HepG2 (cell line): ENCODE data around the gene TRIP6. TPM values are rescaled to one million over a fixed set of nuclear protein-coding genes. Genes with fewer than 3 reads are reported as not detected.

Source experiments
- ADNP ChIP-seq: sonication (generic); formaldehyde crosslinking; IDR thresholded peaks from 2 replicates; pipeline ENCODE4 v1.4.0; 2020; ENCODE audit warnings: missing genetic modification reagents
- FOXA3 ChIP-seq: IDR thresholded peaks from 2 replicates; pipeline ENCODE4 v1.6.1; 2016; ENCODE audit warnings: missing genetic modification reagents, missing compliant biosample characterization
- ISX ChIP-seq: sonication (generic); formaldehyde crosslinking; conservative IDR thresholded peaks from 2 replicates; pipeline ENCODE4 v1.5.0; 2020; ENCODE audit warnings: missing genetic modification reagents
- MAF1 ChIP-seq: sonication (generic); formaldehyde crosslinking; IDR thresholded peaks from 2 replicates; pipeline ENCODE4 v1.5.0; 2020; ENCODE audit warnings: missing genetic modification reagents, borderline replicate concordance
- POLR2A ChIP-seq, 2 experiments: IDR thresholded peaks; 2 replicates each; pipeline ENCODE4 v1.6.1; 2011; ENCODE audit warnings: low read depth in 2 of 2, low read length in 2 of 2, mild to moderate bottlenecking in 1 of 2, moderate library complexity in 1 of 2; ENCODE audit not compliant: insufficient read depth in 1 of 2
- RBM22 ChIP-seq: fragments of 200-400 bp; formaldehyde crosslinking; optimal IDR thresholded peaks from 2 replicates; pipeline ENCODE3; 2017; ENCODE audit warnings: mild to moderate bottlenecking, low read length, moderate library complexity
- SMAD3 ChIP-seq: sonication (generic); formaldehyde crosslinking; IDR thresholded peaks from 2 replicates; pipeline ENCODE4 v1.4.0; 2020; ENCODE audit warnings: missing genetic modification reagents
- ZNF570 ChIP-seq: sonication (generic); formaldehyde crosslinking; IDR thresholded peaks from 2 replicates; pipeline ENCODE4 v1.4.0; 2020; ENCODE audit warnings: mild to moderate bottlenecking, missing genetic modification reagents, borderline replicate concordance
- polyA plus RNA-seq, 8 experiments: library from polyadenylated mRNA; depleted of rRNA in 3 of 8; stranded (reverse) in 7 of 8; unstranded in 1 of 8; fragments of >200 nt; fragmentation: Illumina TruSeq in 4 of 8; extraction: Trizol in 4 of 8; gene quantifications; 2 replicates each; pipeline versions ENCODE4 v1.2.1 to v1.2.3, GENCODE V29; 2011 to 2016; ENCODE audit warnings: low read depth in 4 of 8, missing spikeins in 1 of 8, mixed read lengths in 1 of 8; ENCODE audit not compliant: insufficient read depth in 1 of 8
- total RNA-seq, 5 experiments: library from RNA; depleted of rRNA; stranded (reverse); fragments of >200 nt; fragmentation: Illumina TruSeq; extraction: Trizol; gene quantifications; 2 replicates each; pipeline ENCODE4 v1.2.3, GENCODE V29; 2016; ENCODE audit warnings: low read depth in 1 of 5
- TF ChIP-seq, protein P1 (sequence below): sonication (generic); formaldehyde crosslinking; IDR thresholded peaks from 2 replicates; pipeline ENCODE4 v1.5.0; 2020; ENCODE audit warnings: mild to moderate bottlenecking, missing genetic modification reagents, moderate library complexity
- TF ChIP-seq, protein P2 (sequence below): sonication (generic); formaldehyde crosslinking; IDR thresholded peaks from 2 replicates; pipeline ENCODE4 v1.8.0; 2022; ENCODE audit warnings: mild to moderate bottlenecking, missing genetic modification reagents; ENCODE audit not compliant: insufficient replicate concordance
- TF ChIP-seq, protein P3 (sequence below): sonication (generic); formaldehyde crosslinking; IDR thresholded peaks from 2 replicates; pipeline ENCODE4 v1.5.1; 2020; ENCODE audit warnings: mild to moderate bottlenecking, moderate library complexity, missing genetic modification reagents
- TF ChIP-seq, protein P4 (sequence below), 2 experiments: sonication (generic) in 1 of 2; formaldehyde crosslinking in 1 of 2; IDR thresholded peaks; 2 replicates each; pipeline versions ENCODE4 v1.6.1 to v1.9.0; 2014 to 2022; ENCODE audit warnings: antibody characterized with exemption in 1 of 2, borderline replicate concordance in 1 of 2, inconsistent platforms in 1 of 2, low read depth in 1 of 2, missing genetic modification reagents in 1 of 2
- TF ChIP-seq, protein P5 (sequence below), 2 experiments: sonication (generic) in 1 of 2; formaldehyde crosslinking in 1 of 2; IDR thresholded peaks; 2 replicates each; pipeline versions ENCODE4 v1.4.0 to v1.6.1; 2018 to 2020; ENCODE audit warnings: missing genetic modification reagents in 2 of 2, borderline replicate concordance in 1 of 2, low read depth in 1 of 2, mild to moderate bottlenecking in 1 of 2, missing biosample characterization in 1 of 2

TRIP6 gene
- total and polyA plus RNA-seq, 2 of the 13 experiments (the other 11 are each of a cell fraction or from before 2014, with no cell fraction given) = 0.34 to 0.38 TPM

DNA sequence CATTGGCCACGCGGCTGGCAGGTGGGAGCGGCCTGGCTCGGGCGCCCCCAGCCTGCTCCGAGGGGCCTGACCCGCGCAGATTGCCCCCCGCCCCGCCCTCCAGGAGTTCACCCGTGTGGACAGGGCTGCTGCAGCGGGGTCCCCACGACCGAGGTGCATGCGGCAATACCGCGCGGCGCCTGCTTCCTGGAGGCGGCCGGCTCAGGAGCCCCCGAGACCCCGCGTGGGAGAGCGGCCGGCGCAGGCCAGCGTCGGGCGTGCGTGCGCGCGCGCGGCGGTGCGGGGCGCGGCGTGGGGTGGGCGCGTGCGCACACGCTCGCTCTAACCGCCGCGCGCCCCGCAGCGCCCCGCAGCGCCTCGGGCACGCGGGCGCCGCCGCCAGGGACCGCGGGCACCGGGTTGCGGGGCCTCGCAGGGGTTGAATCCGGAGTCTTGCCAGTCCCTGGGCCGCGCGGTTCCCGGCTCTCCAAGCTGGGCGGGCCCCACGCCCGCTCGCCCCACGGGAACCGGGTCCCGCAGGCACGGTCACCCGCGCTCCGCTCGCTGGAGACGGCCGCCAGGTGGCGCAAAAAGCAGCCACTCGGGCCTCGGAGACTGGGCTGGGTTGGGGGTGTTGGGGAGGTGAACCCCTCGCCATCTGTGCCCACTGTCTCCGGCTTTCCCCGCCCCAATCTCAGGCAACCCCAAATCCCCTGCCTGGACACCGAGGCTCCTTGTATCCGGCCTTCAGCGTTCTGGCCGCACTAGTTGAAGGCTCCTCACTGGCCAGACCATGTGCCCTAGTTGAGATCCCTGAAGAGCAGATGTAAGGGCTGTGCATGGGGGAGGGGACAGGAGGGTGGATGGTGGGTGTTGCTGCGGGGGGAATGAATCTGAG is 29.8 kb downstream of the TRIP6 start (continued):
- no peak for TF ChIP-seq ISX (CRISPR knock-in tag)
- TF ChIP-seq, protein P1, sequence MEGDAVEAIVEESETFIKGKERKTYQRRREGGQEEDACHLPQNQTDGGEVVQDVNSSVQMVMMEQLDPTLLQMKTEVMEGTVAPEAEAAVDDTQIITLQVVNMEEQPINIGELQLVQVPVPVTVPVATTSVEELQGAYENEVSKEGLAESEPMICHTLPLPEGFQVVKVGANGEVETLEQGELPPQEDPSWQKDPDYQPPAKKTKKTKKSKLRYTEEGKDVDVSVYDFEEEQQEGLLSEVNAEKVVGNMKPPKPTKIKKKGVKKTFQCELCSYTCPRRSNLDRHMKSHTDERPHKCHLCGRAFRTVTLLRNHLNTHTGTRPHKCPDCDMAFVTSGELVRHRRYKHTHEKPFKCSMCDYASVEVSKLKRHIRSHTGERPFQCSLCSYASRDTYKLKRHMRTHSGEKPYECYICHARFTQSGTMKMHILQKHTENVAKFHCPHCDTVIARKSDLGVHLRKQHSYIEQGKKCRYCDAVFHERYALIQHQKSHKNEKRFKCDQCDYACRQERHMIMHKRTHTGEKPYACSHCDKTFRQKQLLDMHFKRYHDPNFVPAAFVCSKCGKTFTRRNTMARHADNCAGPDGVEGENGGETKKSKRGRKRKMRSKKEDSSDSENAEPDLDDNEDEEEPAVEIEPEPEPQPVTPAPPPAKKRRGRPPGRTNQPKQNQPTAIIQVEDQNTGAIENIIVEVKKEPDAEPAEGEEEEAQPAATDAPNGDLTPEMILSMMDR (CRISPR knock-in tag) = peak; percentile 85
- TF ChIP-seq, protein P2, sequence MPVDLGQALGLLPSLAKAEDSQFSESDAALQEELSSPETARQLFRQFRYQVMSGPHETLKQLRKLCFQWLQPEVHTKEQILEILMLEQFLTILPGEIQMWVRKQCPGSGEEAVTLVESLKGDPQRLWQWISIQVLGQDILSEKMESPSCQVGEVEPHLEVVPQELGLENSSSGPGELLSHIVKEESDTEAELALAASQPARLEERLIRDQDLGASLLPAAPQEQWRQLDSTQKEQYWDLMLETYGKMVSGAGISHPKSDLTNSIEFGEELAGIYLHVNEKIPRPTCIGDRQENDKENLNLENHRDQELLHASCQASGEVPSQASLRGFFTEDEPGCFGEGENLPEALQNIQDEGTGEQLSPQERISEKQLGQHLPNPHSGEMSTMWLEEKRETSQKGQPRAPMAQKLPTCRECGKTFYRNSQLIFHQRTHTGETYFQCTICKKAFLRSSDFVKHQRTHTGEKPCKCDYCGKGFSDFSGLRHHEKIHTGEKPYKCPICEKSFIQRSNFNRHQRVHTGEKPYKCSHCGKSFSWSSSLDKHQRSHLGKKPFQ = peak; percentile 13
- TF ChIP-seq ADNP = no peak
- TF ChIP-seq RBM22 = no peak
- TF ChIP-seq SMAD3 (CRISPR knock-in tag) = no peak
- TF ChIP-seq, protein P3, sequence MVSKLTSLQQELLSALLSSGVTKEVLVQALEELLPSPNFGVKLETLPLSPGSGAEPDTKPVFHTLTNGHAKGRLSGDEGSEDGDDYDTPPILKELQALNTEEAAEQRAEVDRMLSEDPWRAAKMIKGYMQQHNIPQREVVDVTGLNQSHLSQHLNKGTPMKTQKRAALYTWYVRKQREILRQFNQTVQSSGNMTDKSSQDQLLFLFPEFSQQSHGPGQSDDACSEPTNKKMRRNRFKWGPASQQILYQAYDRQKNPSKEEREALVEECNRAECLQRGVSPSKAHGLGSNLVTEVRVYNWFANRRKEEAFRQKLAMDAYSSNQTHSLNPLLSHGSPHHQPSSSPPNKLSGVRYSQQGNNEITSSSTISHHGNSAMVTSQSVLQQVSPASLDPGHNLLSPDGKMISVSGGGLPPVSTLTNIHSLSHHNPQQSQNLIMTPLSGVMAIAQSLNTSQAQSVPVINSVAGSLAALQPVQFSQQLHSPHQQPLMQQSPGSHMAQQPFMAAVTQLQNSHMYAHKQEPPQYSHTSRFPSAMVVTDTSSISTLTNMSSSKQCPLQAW (CRISPR knock-in tag) = 0 out of 2 replicates have a peak, but pooled peaks have one; percentile 18
- no peak for TF ChIP-seq POLR2A (IDR thresholded peaks at IDR 0.05; ENCODE audit: insufficient read depth in 1 of 2, low read depth in 2 of 2, low read length in 2 of 2)
- TF ChIP-seq, protein P4, sequence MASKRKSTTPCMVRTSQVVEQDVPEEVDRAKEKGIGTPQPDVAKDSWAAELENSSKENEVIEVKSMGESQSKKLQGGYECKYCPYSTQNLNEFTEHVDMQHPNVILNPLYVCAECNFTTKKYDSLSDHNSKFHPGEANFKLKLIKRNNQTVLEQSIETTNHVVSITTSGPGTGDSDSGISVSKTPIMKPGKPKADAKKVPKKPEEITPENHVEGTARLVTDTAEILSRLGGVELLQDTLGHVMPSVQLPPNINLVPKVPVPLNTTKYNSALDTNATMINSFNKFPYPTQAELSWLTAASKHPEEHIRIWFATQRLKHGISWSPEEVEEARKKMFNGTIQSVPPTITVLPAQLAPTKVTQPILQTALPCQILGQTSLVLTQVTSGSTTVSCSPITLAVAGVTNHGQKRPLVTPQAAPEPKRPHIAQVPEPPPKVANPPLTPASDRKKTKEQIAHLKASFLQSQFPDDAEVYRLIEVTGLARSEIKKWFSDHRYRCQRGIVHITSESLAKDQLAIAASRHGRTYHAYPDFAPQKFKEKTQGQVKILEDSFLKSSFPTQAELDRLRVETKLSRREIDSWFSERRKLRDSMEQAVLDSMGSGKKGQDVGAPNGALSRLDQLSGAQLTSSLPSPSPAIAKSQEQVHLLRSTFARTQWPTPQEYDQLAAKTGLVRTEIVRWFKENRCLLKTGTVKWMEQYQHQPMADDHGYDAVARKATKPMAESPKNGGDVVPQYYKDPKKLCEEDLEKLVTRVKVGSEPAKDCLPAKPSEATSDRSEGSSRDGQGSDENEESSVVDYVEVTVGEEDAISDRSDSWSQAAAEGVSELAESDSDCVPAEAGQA (IDR thresholded peaks at IDR 0.05; ENCODE audit: low read depth) = no peak
- TF ChIP-seq, protein P4 (CRISPR knock-in tag; IDR thresholded peaks at IDR 0.05; ENCODE audit: borderline replicate concordance) = no peak
- TF ChIP-seq ZNF570 = no peak
- no peak for TF ChIP-seq MAF1 (CRISPR knock-in tag)
- TF ChIP-seq, protein P5, sequence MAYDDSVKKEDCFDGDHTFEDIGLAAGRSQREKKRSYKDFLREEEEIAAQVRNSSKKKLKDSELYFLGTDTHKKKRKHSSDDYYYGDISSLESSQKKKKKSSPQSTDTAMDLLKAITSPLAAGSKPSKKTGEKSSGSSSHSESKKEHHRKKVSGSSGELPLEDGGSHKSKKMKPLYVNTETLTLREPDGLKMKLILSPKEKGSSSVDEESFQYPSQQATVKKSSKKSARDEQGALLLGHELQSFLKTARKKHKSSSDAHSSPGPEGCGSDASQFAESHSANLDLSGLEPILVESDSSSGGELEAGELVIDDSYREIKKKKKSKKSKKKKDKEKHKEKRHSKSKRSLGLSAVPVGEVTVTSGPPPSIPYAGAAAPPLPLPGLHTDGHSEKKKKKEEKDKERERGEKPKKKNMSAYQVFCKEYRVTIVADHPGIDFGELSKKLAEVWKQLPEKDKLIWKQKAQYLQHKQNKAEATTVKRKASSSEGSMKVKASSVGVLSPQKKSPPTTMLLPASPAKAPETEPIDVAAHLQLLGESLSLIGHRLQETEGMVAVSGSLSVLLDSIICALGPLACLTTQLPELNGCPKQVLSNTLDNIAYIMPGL (CRISPR knock-in tag; IDR thresholded peaks at IDR 0.05; ENCODE audit: borderline replicate concordance in 1 of 2, low read depth in 1 of 2) = 0 out of 4 replicates have a peak, but pooled peaks of 1 of the 2 experiments have one; percentile 16
- TF ChIP-seq FOXA3 (CRISPR knock-in tag) = no peak
